ENCODE data around the gene LOX. TPM values are rescaled to one million over a fixed set of nuclear protein-coding genes. Genes with fewer than 3 reads are reported as not detected.

The LOX gene
- 2.3 TPM for polyA plus RNA-seq (2012; ENCODE audit: insufficient read depth, insufficient read length, low read depth)

GRCh38 chr5:122078116-122079110, at the start of gene LOX:
Gene LOX, minus strand, starts transcription at chr5:122078259. Its CDS starts 274 bp downstream, at chr5:122077985.
- H3K4me3 ChIP-seq (ENCODE audit: low read depth, low read length), result peak within 1 kb of the TSS; percentile 75
- peaks cover 5% of the 10 kb centered on the region for H3K27me3 ChIP-seq
- no peaks in the 10 kb centered on the region for H3K36me3 ChIP-seq
- H3K9me3 ChIP-seq, result no peaks in the 10 kb centered on the region
- H3K4me1 ChIP-seq, result no peaks in the 10 kb centered on the region
- DNase-seq, result peak; percentile 23
- no peak for TF ChIP-seq CTCF (IDR thresholded peaks at IDR 0.05; ENCODE audit: low read depth, low read length)

GRCh38 chr5:122126756-122127321, 48.8 kb upstream of the LOX start:
- no peaks in the 10 kb centered on the region for H3K36me3 ChIP-seq
- no peak for TF ChIP-seq CTCF (IDR thresholded peaks at IDR 0.05; ENCODE audit: low read depth, low read length)
- no peak for DNase-seq
- H3K4me1 ChIP-seq, result no peaks in the 10 kb centered on the region
- H3K27me3 ChIP-seq, result no peaks in the 10 kb centered on the region
- H3K4me3 ChIP-seq (ENCODE audit: low read depth, low read length), result no peak overlapping the region
- H3K9me3 ChIP-seq, result no peaks in the 10 kb centered on the region

GRCh38 chr5:122126177-122126755, 48.2 kb upstream of the LOX start:
- TF ChIP-seq CTCF (IDR thresholded peaks at IDR 0.05; ENCODE audit: low read depth, low read length), result no peak
- Histone ChIP-seq H3K4me1 (no peaks in the 10 kb centered on the region), H3K36me3 (no peaks in the 10 kb centered on the region), H3K27me3 (no peaks in the 10 kb centered on the region), H3K4me3 (ENCODE audit: low read depth, low read length) (no peak overlapping the region), H3K9me3 (no peaks in the 10 kb centered on the region)
- no peak for DNase-seq

- Histone ChIP-seq H3K4me1 (no peaks in the 10 kb centered on the region), H3K4me3 (ENCODE audit: low read depth, low read length) (no peak overlapping the region), H3K27me3 (no peaks in the 10 kb centered on the region), H3K36me3 (no peaks in the 10 kb centered on the region), H3K9me3 (no peaks in the 10 kb centered on the region)
- DNase-seq, result no peak
- TF ChIP-seq CTCF (IDR thresholded peaks at IDR 0.05; ENCODE audit: low read depth, low read length), result no peak
Observed at GRCh38 chr5:122124766-122125165, 46.7 kb upstream of the LOX start.

GRCh38 chr5:122121479-122122465, 43.7 kb upstream of the LOX start:
- H3K36me3 ChIP-seq, result no peaks in the 10 kb centered on the region
- TF ChIP-seq CTCF (IDR thresholded peaks at IDR 0.05; ENCODE audit: low read depth, low read length), result no peak
- H3K4me1 ChIP-seq, result no peaks in the 10 kb centered on the region
- H3K4me3 ChIP-seq (ENCODE audit: low read depth, low read length), result no peak overlapping the region
- H3K27me3 ChIP-seq, result no peaks in the 10 kb centered on the region
- DNase-seq, result no peak
- no peaks in the 10 kb centered on the region for H3K9me3 ChIP-seq

All from BE2C (cell line).